Measurements from ENCODE around the gene SSBP1.

DNA sequence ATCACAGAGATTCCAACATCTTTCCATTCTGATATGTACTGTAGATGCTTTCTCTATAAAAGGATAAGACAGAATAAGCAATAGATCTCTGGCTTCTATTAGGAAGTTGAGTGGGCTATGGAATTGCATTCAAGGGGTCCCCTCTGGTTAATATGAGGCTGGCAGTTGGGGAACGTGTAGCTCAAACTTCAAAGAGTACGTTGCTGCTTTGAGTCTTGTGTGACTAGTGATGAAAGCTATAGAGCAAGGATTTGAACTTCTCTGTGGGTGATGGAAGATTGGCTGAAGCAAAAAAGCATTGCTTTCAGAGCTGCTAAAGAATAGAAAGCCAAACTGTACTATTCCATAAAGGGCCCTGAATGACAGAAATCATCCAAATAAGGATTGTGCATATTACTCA, 23.6 kb upstream of the SSBP1 start:
- TF ChIP-seq CTCF (IDR thresholded peaks at IDR 0.05) (no peak), POLR2A (IDR thresholded peaks at IDR 0.05) (no peak), EP300 (IDR thresholded peaks at IDR 0.05) (no peak)

Measured in tibial nerve (tissue), 4 donors.